Measurements from ENCODE around the gene ARG1. TPM values are rescaled to one million over a fixed set of nuclear protein-coding genes. Genes with fewer than 3 reads are reported as not detected.

ARG1 gene
- total and polyA plus RNA-seq, 2 donors = 2.8 to 13.7 TPM

DNA sequence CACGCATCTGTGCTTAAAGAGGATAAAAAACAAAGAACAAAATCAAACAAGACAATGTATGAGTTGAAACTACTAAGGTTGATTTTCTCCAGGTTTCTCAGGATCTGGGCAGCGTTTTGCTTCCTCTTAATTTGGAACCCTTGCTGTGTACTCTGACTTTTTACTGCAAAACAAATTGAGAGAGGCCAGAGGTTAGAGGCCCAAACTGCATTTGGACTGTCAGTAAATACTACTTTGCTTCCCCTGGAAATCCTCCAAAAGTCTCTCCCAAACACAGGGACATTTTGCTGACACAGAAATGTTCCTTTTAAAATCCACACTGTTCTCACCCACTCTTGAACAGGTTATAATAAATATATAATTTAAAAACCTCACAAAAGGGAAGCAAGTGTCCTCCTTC lies 1.1 kb downstream of the ARG1 start:
- no peak for DNase-seq (ENCODE audit: low read depth in 6 of 9, low spot score in 9 of 9)
- H3K4me3 ChIP-seq (ENCODE audit: low read length in 2 of 2) = no peak overlapping the region
- no peaks in the 10 kb centered on the region for H3K9me3 ChIP-seq (ENCODE audit: control insufficient read depth in 2 of 2, insufficient read depth in 1 of 2, low read length in 1 of 2)
- no peak overlapping the region for H3K27ac ChIP-seq (ENCODE audit: low read depth in 1 of 2, low read length in 1 of 2)
- over 99% methylated on average over 2 of the region's 2 CpGs for WGBS
- no peaks in the 10 kb centered on the region for H3K27me3 ChIP-seq (ENCODE audit: control insufficient read depth in 2 of 2, insufficient read depth in 1 of 2, low read length in 1 of 2)
- peaks cover 0 to 3% of the 10 kb centered on the region in 2 donors for H3K36me3 ChIP-seq (ENCODE audit: control insufficient read depth in 2 of 2, insufficient read depth in 2 of 2, low read length in 1 of 2)
- no peaks in the 10 kb centered on the region for H3K4me1 ChIP-seq (ENCODE audit: control insufficient read depth in 2 of 2, insufficient read depth in 2 of 2, low read length in 2 of 2)

DNA sequence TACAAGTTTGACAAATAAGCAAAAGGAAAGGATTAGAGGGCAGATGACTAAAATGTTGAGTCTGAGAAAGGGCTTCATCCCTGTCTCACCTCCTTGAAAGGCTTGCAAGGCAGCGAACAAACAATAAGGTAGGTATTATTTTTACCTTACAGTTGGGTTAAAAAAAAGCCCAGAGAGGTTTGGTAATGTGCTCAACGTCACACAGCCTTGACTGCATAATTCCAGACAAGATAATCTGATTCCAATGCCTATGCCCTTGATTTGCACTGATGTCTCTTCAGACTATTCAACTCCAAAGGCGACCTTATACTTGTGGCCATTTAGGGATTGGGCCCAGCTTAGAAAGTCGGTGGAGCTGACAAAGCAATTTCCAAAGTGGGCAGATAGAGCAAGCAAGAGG lies 1.7 kb downstream of the ARG1 start:
- no peaks in the 10 kb centered on the region for H3K9me3 ChIP-seq (ENCODE audit: control insufficient read depth in 2 of 2, insufficient read depth in 1 of 2, low read length in 1 of 2)
- H3K4me1 ChIP-seq (ENCODE audit: control insufficient read depth in 2 of 2, insufficient read depth in 2 of 2, low read length in 2 of 2) = no peaks in the 10 kb centered on the region
- peaks cover 0 to 3% of the 10 kb centered on the region in 2 donors for H3K36me3 ChIP-seq (ENCODE audit: control insufficient read depth in 2 of 2, insufficient read depth in 2 of 2, low read length in 1 of 2)
- no peak for DNase-seq (ENCODE audit: low read depth in 6 of 9, low spot score in 9 of 9)
- H3K4me3 ChIP-seq (ENCODE audit: low read length in 2 of 2) = no peak overlapping the region
- 97% methylated on average over 4 of the region's 4 CpGs for WGBS
- no peak overlapping the region for H3K27ac ChIP-seq (ENCODE audit: low read depth in 1 of 2, low read length in 1 of 2)
- no peaks in the 10 kb centered on the region for H3K27me3 ChIP-seq (ENCODE audit: control insufficient read depth in 2 of 2, insufficient read depth in 1 of 2, low read length in 1 of 2)

DNA sequence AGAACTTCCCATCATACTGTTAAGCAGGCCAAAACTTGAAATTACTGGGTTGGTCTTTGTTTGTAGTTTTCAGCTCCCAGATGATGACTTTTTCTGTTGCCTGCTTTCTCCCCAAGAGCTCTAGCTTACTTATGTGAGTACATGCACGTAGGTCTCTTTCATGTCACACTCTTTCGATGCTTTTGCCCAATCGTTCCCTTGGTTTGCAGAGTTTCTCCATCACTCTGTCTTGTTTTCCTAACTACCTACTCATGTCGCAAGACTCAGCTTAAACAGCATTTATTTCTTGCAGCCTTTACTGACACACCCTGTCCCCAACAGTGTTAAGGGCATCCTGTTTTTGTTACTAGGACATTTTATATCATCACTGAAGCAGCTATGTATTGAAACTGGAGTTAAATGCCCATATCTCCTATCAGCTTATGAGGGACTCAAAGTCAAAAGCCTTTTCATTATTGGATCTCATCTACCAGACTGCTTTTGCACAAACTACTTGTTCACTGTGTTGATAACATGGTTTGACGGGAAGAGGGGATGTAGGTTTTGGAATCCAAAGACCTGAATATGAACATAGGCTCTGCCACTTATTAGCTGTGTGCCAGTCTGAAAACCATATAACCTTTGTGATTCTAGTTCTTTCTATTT lies 2.9 kb downstream of the ARG1 start:
- Histone ChIP-seq H3K36me3 (ENCODE audit: control insufficient read depth in 2 of 2, insufficient read depth in 2 of 2, low read length in 1 of 2) (peaks cover 8 to 12% of the 10 kb centered on the region in 2 donors), H3K9me3 (ENCODE audit: control insufficient read depth in 2 of 2, insufficient read depth in 1 of 2, low read length in 1 of 2) (no peaks in the 10 kb centered on the region), H3K4me1 (ENCODE audit: control insufficient read depth in 2 of 2, insufficient read depth in 2 of 2, low read length in 2 of 2) (no peaks in the 10 kb centered on the region), H3K4me3 (ENCODE audit: low read length in 2 of 2) (no peak overlapping the region), H3K27me3 (ENCODE audit: control insufficient read depth in 2 of 2, insufficient read depth in 1 of 2, low read length in 1 of 2) (no peaks in the 10 kb centered on the region), H3K27ac (ENCODE audit: low read depth in 1 of 2, low read length in 1 of 2) (no peak overlapping the region)
- WGBS = 96% methylated on average over 5 of the region's 5 CpGs
- no peak for DNase-seq (ENCODE audit: low read depth in 6 of 9, low spot score in 9 of 9)

DNA sequence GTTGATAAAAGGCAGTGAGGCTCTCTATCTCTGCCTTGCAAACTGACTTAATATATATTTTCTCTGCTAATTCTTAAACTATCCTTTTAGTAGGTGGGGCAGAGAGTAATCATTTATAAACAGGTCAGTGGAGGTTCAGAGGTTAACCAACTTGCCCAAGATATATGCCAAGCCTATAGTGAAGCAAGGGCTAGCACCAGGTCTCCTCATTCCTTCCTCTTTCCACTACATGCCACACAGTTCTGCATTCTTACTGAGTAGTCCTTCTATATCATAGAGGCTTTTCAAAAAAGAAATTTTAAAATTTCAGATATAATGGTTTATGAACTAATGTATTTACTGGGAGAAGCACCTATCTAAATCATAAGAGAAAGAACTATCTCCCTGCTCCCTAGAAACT lies 8.5 kb downstream of the ARG1 start:
- no peak overlapping the region for H3K4me3 ChIP-seq (ENCODE audit: low read length in 2 of 2)
- H3K27me3 ChIP-seq (ENCODE audit: control insufficient read depth in 2 of 2, insufficient read depth in 1 of 2, low read length in 1 of 2) = no peaks in the 10 kb centered on the region
- no peaks in the 10 kb centered on the region for H3K4me1 ChIP-seq (ENCODE audit: control insufficient read depth in 2 of 2, insufficient read depth in 2 of 2, low read length in 2 of 2)
- no peak overlapping the region for H3K27ac ChIP-seq (ENCODE audit: low read depth in 1 of 2, low read length in 1 of 2)
- no peak for DNase-seq (ENCODE audit: low read depth in 6 of 9, low spot score in 9 of 9)
- H3K36me3 ChIP-seq (ENCODE audit: control insufficient read depth in 2 of 2, insufficient read depth in 2 of 2, low read length in 1 of 2) = peaks cover 29 to 46% of the 10 kb centered on the region in 2 donors
- H3K9me3 ChIP-seq (ENCODE audit: control insufficient read depth in 2 of 2, insufficient read depth in 1 of 2, low read length in 1 of 2) = no peaks in the 10 kb centered on the region

DNA sequence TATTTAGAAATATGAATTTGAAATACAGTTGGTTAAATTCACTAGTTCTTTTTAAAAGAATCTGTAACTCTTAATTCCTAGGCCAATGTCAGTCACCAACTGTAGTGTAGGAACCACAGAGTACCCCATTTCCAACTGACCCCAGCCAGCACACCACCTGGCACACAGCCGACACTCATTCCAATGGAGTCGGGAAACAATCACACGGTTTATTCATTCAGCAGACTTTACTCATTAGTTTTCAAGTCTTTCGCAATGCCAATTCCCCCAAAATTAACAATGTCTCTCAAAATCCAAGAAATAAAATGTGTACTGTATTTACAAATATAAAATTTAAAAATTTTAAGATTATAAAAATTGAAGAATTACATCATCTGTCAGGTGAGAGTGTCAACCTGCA lies 13.5 kb downstream of the ARG1 start:
- Histone ChIP-seq H3K36me3 (ENCODE audit: control insufficient read depth in 2 of 2, insufficient read depth in 2 of 2, low read length in 1 of 2) (peaks cover 31 to 70% of the 10 kb centered on the region in 2 donors), H3K4me3 (ENCODE audit: low read length in 2 of 2) (no peak overlapping the region), H3K9me3 (ENCODE audit: control insufficient read depth in 2 of 2, insufficient read depth in 1 of 2, low read length in 1 of 2) (no peaks in the 10 kb centered on the region), H3K27ac (ENCODE audit: low read depth in 1 of 2, low read length in 1 of 2) (no peak overlapping the region), H3K27me3 (ENCODE audit: control insufficient read depth in 2 of 2, insufficient read depth in 1 of 2, low read length in 1 of 2) (no peaks in the 10 kb centered on the region), H3K4me1 (ENCODE audit: control insufficient read depth in 2 of 2, insufficient read depth in 2 of 2, low read length in 2 of 2) (no peaks in the 10 kb centered on the region)
- no peak for DNase-seq (ENCODE audit: low read depth in 6 of 9, low spot score in 9 of 9)
- 98% methylated on average over 4 of the region's 4 CpGs for WGBS

DNA sequence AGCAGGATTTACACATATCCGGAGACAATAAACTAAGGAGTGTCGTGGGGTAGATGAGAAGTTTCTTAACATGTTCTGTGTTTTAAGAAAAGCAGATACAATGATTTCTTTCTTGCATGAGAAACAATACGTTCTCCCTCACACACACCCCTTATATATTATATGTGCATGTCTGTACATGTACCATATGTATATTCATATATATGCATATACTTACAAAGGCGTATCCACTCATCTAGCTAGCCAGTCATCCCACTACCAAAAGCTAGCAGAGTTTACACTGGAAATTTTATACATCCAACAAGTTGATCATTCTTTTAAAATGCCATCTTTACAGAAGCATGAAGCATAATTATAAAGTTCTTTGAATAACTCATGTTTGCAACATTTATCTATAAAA lies 14.9 kb downstream of the ARG1 start:
- Histone ChIP-seq H3K4me1 (ENCODE audit: control insufficient read depth in 2 of 2, insufficient read depth in 2 of 2, low read length in 2 of 2) (no peaks in the 10 kb centered on the region), H3K4me3 (ENCODE audit: low read length in 2 of 2) (no peak overlapping the region), H3K9me3 (ENCODE audit: control insufficient read depth in 2 of 2, insufficient read depth in 1 of 2, low read length in 1 of 2) (no peaks in the 10 kb centered on the region), H3K27ac (ENCODE audit: low read depth in 1 of 2, low read length in 1 of 2) (no peak overlapping the region), H3K27me3 (ENCODE audit: control insufficient read depth in 2 of 2, insufficient read depth in 1 of 2, low read length in 1 of 2) (no peaks in the 10 kb centered on the region), H3K36me3 (ENCODE audit: control insufficient read depth in 2 of 2, insufficient read depth in 2 of 2, low read length in 1 of 2) (peaks cover 30 to 70% of the 10 kb centered on the region in 2 donors)
- WGBS = 97% methylated on average over 4 of the region's 4 CpGs
- no peak for DNase-seq (ENCODE audit: low read depth in 6 of 9, low spot score in 9 of 9)

DNA sequence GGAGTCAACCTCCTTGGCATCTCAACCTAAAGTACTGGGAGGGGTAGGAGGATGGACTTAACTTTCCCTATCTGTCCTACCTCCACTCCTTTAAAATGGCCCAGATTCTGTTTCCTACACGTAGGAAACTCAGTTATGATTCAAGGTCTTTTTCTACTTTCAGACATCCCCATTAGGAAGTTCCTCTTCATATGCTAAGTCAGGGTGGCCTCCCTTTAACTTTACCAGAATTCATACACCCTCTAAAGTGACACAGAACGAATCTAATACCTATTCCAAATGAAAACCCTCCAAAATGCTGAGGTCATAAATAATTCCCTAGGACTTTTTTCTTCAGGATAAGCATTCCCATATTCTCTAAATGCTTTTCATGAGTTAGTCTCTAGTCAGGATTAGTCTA lies 15.6 kb downstream of the ARG1 start:
- no peak overlapping the region for H3K27ac ChIP-seq (ENCODE audit: low read depth in 1 of 2, low read length in 1 of 2)
- no peak for DNase-seq (ENCODE audit: low read depth in 6 of 9, low spot score in 9 of 9)
- 96% methylated on average over 2 of the region's 2 CpGs for WGBS
- no peaks in the 10 kb centered on the region for H3K9me3 ChIP-seq (ENCODE audit: control insufficient read depth in 2 of 2, insufficient read depth in 1 of 2, low read length in 1 of 2)
- no peaks in the 10 kb centered on the region for H3K4me1 ChIP-seq (ENCODE audit: control insufficient read depth in 2 of 2, insufficient read depth in 2 of 2, low read length in 2 of 2)
- H3K4me3 ChIP-seq (ENCODE audit: low read length in 2 of 2) = no peak overlapping the region
- H3K36me3 ChIP-seq (ENCODE audit: control insufficient read depth in 2 of 2, insufficient read depth in 2 of 2, low read length in 1 of 2) = peaks cover 26 to 67% of the 10 kb centered on the region in 2 donors
- no peaks in the 10 kb centered on the region for H3K27me3 ChIP-seq (ENCODE audit: control insufficient read depth in 2 of 2, insufficient read depth in 1 of 2, low read length in 1 of 2)

DNA sequence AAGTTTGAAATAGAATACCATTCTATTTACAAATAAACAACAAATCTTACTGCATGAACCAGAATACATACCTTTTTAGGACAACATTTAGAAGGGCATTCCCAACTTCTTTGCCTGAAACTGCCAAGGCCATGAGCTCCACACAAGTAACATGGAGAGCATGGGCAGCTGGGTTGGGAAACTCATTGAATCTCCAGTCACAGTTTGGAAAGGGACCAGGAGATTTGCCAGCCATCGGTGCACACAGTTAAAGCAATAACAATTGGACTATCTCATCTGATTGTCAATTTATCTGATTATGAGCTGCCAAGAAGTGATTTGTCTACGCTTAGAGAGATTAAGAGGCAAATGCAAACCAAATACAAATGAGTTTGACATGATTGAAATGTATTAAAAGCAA lies 19.9 kb downstream of the ARG1 start:
- Histone ChIP-seq H3K4me3 (ENCODE audit: low read length in 2 of 2) (no peak overlapping the region), H3K4me1 (ENCODE audit: control insufficient read depth in 2 of 2, insufficient read depth in 2 of 2, low read length in 2 of 2) (no peaks in the 10 kb centered on the region), H3K9me3 (ENCODE audit: control insufficient read depth in 2 of 2, insufficient read depth in 1 of 2, low read length in 1 of 2) (no peaks in the 10 kb centered on the region), H3K27ac (ENCODE audit: low read depth in 1 of 2, low read length in 1 of 2) (no peak overlapping the region), H3K27me3 (ENCODE audit: control insufficient read depth in 2 of 2, insufficient read depth in 1 of 2, low read length in 1 of 2) (no peaks in the 10 kb centered on the region), H3K36me3 (ENCODE audit: control insufficient read depth in 2 of 2, insufficient read depth in 2 of 2, low read length in 1 of 2) (peaks cover 25 to 77% of the 10 kb centered on the region in 2 donors)
- no peak for DNase-seq (ENCODE audit: low read depth in 6 of 9, low spot score in 9 of 9)
- WGBS = 100% methylated on average over 2 of the region's 2 CpGs

DNA sequence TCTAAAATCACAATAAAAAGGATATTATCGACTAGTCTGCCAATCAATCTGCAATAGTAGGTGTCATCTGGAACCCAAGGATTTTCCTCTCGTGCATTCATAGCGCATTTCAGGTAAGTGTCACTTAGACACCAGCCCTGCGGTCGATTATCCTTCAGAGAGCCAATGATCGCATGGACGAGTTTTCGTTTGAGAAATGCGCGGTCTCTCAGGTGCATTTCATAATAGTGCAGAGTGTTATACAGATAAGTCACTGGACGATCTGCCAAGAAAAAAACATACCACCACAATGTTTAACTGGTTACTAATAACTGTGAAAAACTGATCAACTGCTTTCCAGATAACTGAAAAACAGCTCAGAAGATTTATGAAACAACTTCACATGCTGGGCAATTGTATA lies 21.0 kb downstream of the ARG1 start:
- DNase-seq (ENCODE audit: low read depth in 6 of 9, low spot score in 9 of 9) = no peak
- Histone ChIP-seq H3K4me3 (ENCODE audit: low read length in 2 of 2) (no peak overlapping the region), H3K36me3 (ENCODE audit: control insufficient read depth in 2 of 2, insufficient read depth in 2 of 2, low read length in 1 of 2) (peaks cover 23 to 77% of the 10 kb centered on the region in 2 donors), H3K27ac (ENCODE audit: low read depth in 1 of 2, low read length in 1 of 2) (no peak overlapping the region), H3K27me3 (ENCODE audit: control insufficient read depth in 2 of 2, insufficient read depth in 1 of 2, low read length in 1 of 2) (no peaks in the 10 kb centered on the region), H3K4me1 (ENCODE audit: control insufficient read depth in 2 of 2, insufficient read depth in 2 of 2, low read length in 2 of 2) (no peaks in the 10 kb centered on the region), H3K9me3 (ENCODE audit: control insufficient read depth in 2 of 2, insufficient read depth in 1 of 2, low read length in 1 of 2) (no peaks in the 10 kb centered on the region)
- 98% methylated on average over 11 of the region's 11 CpGs for WGBS

Data from thymus (tissue), 11 donors.